NCI-H2227 treated with DMSO at 0.1 percent for 48 hours (cell line): ENCODE results near the gene PELO.
"Not testable (repeated sequence)": the region's sequence is repeated elsewhere in the genome, so short reads cannot be mapped to it uniquely, and the experiment has no call there.

Experiments
- DNase-seq: peaks from one replicate; lab custom pipeline; 2025; lab: John Stamatoyannopoulos, UW

The PELO gene

GRCh38 chr5:52800394-52801213, 12.9 kb downstream of the PELO start:
- DNase-seq, result peak; percentile 8

- no peak for DNase-seq
These were observed 13.6 kb downstream of the PELO start for GRCh38 chr5:52801329-52801728.

GRCh38 chr5:52802272-52802973, 14.7 kb downstream of the PELO start:
- DNase-seq, result no peak

GRCh38 chr5:52802974-52803336, 15.2 kb downstream of the PELO start:
- DNase-seq, result no peak

GRCh38 chr5:52804387-52804791, 16.7 kb downstream of the PELO start:
- DNase-seq, result no peak

GRCh38 chr5:52804981-52805380, 17.3 kb downstream of the PELO start:
- DNase-seq, result no peak

GRCh38 chr5:52805615-52806014, 17.9 kb downstream of the PELO start:
- DNase-seq, result no peak

GRCh38 chr5:52807037-52807436, 19.3 kb downstream of the PELO start:
- no peak for DNase-seq

GRCh38 chr5:52807723-52808122, 20.0 kb downstream of the PELO start:
- no peak for DNase-seq

- no peak for DNase-seq
These were observed 20.7 kb downstream of the PELO start for GRCh38 chr5:52808316-52808901.

- no peak for DNase-seq
These were observed 22.2 kb downstream of the PELO start for GRCh38 chr5:52809884-52810283.

GRCh38 chr5:52810426-52810825, 22.7 kb downstream of the PELO start:
- DNase-seq, result no peak

GRCh38 chr5:52811067-52811749, 23.5 kb downstream of the PELO start:
- no peak for DNase-seq

GRCh38 chr5:52814352-52815148, 26.8 kb downstream of the PELO start:
- DNase-seq, result no peak

- no peak for DNase-seq
These were observed 30.1 kb downstream of the PELO start for GRCh38 chr5:52817818-52818217.

GRCh38 chr5:52818360-52818759, 30.6 kb downstream of the PELO start:
- DNase-seq, result no peak

GRCh38 chr5:52818807-52819206, 31.1 kb downstream of the PELO start:
- DNase-seq, result not testable (repeated sequence)

- DNase-seq, result no peak
These were observed 34.2 kb downstream of the PELO start for GRCh38 chr5:52821901-52822300.

- DNase-seq, result peak; percentile 21
These were observed 34.7 kb downstream of the PELO start for GRCh38 chr5:52822437-52822836.

- no peak for DNase-seq
These were observed 37.1 kb downstream of the PELO start for GRCh38 chr5:52824827-52825226.

GRCh38 chr5:52825826-52826225, 38.1 kb downstream of the PELO start:
- DNase-seq, result no peak

GRCh38 chr5:52827815-52828214, 40.1 kb downstream of the PELO start:
- DNase-seq, result no peak
